Endothelial cell of umbilical vein (primary cell): ENCODE data around the gene CHKB.

Experiments used
- EZH2 ChIP-seq: IDR thresholded peaks from 2 replicates; pipeline ENCODE4 v1.6.1; 2012; ENCODE audit warnings: borderline replicate concordance, low read depth, mild to moderate bottlenecking, moderate library complexity, low read length, inconsistent platforms; ENCODE audit not compliant: severe bottlenecking
- FOS ChIP-seq: IDR thresholded peaks from 2 replicates; pipeline ENCODE4 v1.6.1; 2011; ENCODE audit warnings: mild to moderate bottlenecking, low read length, moderate library complexity, borderline replicate concordance; ENCODE audit not compliant: insufficient read depth
- GATA2 ChIP-seq: IDR thresholded peaks from 2 replicates; pipeline ENCODE4 v1.7.0; 2011; ENCODE audit warnings: low read depth, mild to moderate bottlenecking, moderate library complexity, mixed read lengths, low read length; ENCODE audit not compliant: insufficient read length, insufficient read depth
- JUN ChIP-seq: IDR thresholded peaks from 2 replicates; pipeline ENCODE4 v1.6.1; 2011; ENCODE audit warnings: borderline replicate concordance, low read depth; ENCODE audit not compliant: insufficient read length, insufficient read depth
- MYC ChIP-seq: IDR thresholded peaks from one replicate; pipeline ENCODE4 v1.6.1; 2011; ENCODE audit warnings: mild to moderate bottlenecking, low read depth, low read length
- POLR2A ChIP-seq: IDR thresholded peaks from 2 replicates; pipeline ENCODE4 v1.6.1; 2012; ENCODE audit warnings: low read depth, mild to moderate bottlenecking, control low read depth, low read length
- POLR2AphosphoS5 ChIP-seq: IDR thresholded peaks from 2 replicates; pipeline ENCODE4 v1.6.1; 2012; ENCODE audit warnings: low read depth, mild to moderate bottlenecking, control low read depth, low read length, moderate library complexity; ENCODE audit not compliant: insufficient read depth
- TF ChIP-seq, protein P1 (sequence below), 2 donors: IDR thresholded peaks; 1 replicate in 1 of 2; 2 replicates in 1 of 2; pipeline ENCODE4 v1.5.1; 2011; ENCODE audit warnings: low read length in 2 of 2, mild to moderate bottlenecking in 2 of 2, moderate library complexity in 2 of 2, control low read depth in 1 of 2, inconsistent platforms in 1 of 2, low read depth in 1 of 2; ENCODE audit not compliant: insufficient read depth in 1 of 2; ENCODE audit errors: extremely low read depth in 1 of 2
- TF ChIP-seq, protein P2 (sequence below): IDR thresholded peaks from 2 replicates; pipeline ENCODE4 v1.6.1; 2011; ENCODE audit not compliant: insufficient read depth, insufficient read length

DNA sequence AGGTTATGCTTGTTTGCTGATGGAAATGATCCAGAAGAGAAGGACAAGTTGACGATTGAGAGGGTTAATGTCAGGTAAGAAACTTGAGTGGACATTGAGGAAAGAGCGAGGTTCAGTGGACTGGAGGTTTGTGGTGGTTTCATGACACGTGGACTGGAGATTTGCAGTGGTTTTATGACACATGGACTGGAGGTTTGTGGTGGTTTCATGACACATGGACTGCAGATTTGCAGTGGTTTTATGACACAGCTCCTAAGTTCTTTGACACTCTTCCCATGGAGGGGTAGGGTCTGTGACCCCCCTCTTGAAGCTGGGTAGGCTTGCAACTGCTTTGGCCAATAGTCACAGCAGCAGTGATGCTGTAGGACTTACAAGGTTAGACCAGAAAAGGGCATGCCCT, 12.5 kb upstream of the CHKB start:
- TF ChIP-seq, protein P1, sequence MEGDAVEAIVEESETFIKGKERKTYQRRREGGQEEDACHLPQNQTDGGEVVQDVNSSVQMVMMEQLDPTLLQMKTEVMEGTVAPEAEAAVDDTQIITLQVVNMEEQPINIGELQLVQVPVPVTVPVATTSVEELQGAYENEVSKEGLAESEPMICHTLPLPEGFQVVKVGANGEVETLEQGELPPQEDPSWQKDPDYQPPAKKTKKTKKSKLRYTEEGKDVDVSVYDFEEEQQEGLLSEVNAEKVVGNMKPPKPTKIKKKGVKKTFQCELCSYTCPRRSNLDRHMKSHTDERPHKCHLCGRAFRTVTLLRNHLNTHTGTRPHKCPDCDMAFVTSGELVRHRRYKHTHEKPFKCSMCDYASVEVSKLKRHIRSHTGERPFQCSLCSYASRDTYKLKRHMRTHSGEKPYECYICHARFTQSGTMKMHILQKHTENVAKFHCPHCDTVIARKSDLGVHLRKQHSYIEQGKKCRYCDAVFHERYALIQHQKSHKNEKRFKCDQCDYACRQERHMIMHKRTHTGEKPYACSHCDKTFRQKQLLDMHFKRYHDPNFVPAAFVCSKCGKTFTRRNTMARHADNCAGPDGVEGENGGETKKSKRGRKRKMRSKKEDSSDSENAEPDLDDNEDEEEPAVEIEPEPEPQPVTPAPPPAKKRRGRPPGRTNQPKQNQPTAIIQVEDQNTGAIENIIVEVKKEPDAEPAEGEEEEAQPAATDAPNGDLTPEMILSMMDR (IDR thresholded peaks at IDR 0.05; ENCODE audit: extremely low read depth in 1 of 2, insufficient read depth in 1 of 2, low read depth in 1 of 2, low read length in 2 of 2), result no peak
- TF ChIP-seq POLR2AphosphoS5 (no peak), POLR2A (no peak), EZH2 (no peak), JUN (no peak), FOS (no peak), GATA2 (no peak), MYC (no peak)
- TF ChIP-seq, protein P2, sequence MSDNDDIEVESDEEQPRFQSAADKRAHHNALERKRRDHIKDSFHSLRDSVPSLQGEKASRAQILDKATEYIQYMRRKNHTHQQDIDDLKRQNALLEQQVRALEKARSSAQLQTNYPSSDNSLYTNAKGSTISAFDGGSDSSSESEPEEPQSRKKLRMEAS, result no peak
